ENCODE data around the gene C1QTNF9B.
"Not testable (repeated sequence)": the region's sequence is repeated elsewhere in the genome, so short reads cannot be mapped to it uniquely, and the experiment has no call there.

Gene C1QTNF9B

GRCh38 chr13:23897452-23897919 lies at the start of gene C1QTNF9B:
Gene C1QTNF9B (minus strand): TSS chr13:23897502.
- not testable (repeated sequence) for DNase-seq (ENCODE audit: low read depth in 2 of 2, low spot score in 1 of 2)

- no peak for DNase-seq (ENCODE audit: low read depth in 2 of 2, low spot score in 1 of 2)
Observed at GRCh38 chr13:23946900-23947299, 49.6 kb upstream of the C1QTNF9B start.

GRCh38 chr13:23946067-23946466 lies 48.8 kb upstream of the C1QTNF9B start:
- no peak for DNase-seq (ENCODE audit: low read depth in 2 of 2, low spot score in 1 of 2)

- DNase-seq (ENCODE audit: low read depth in 2 of 2, low spot score in 1 of 2): no peak
Observed at GRCh38 chr13:23945612-23946011, 48.3 kb upstream of the C1QTNF9B start.

GRCh38 chr13:23941211-23941610 lies 43.9 kb upstream of the C1QTNF9B start:
- no peak for DNase-seq (ENCODE audit: low read depth in 2 of 2, low spot score in 1 of 2)

GRCh38 chr13:23939666-23940065 lies 42.4 kb upstream of the C1QTNF9B start:
- not testable (repeated sequence) for DNase-seq (ENCODE audit: low read depth in 2 of 2, low spot score in 1 of 2)

GRCh38 chr13:23934520-23934919 lies 37.2 kb upstream of the C1QTNF9B start:
- no peak for DNase-seq (ENCODE audit: low read depth in 2 of 2, low spot score in 1 of 2)

- no peak for DNase-seq (ENCODE audit: low read depth in 2 of 2, low spot score in 1 of 2)
Observed at GRCh38 chr13:23928985-23929384, 31.7 kb upstream of the C1QTNF9B start.

- DNase-seq (ENCODE audit: low read depth in 2 of 2, low spot score in 1 of 2): no peak
Observed at GRCh38 chr13:23923031-23923430, 25.7 kb upstream of the C1QTNF9B start.

- no peak for DNase-seq (ENCODE audit: low read depth in 2 of 2, low spot score in 1 of 2)
Observed at GRCh38 chr13:23922005-23922932, 25.0 kb upstream of the C1QTNF9B start.

GRCh38 chr13:23921451-23921888 lies 24.2 kb upstream of the C1QTNF9B start:
- no peak for DNase-seq (ENCODE audit: low read depth in 2 of 2, low spot score in 1 of 2)

- no peak for DNase-seq (ENCODE audit: low read depth in 2 of 2, low spot score in 1 of 2)
Observed at GRCh38 chr13:23919006-23919405, 21.7 kb upstream of the C1QTNF9B start.

- DNase-seq (ENCODE audit: low read depth in 2 of 2, low spot score in 1 of 2): no peak
Observed at GRCh38 chr13:23918208-23918607, 20.9 kb upstream of the C1QTNF9B start.

- DNase-seq (ENCODE audit: low read depth in 2 of 2, low spot score in 1 of 2): no peak
Observed at GRCh38 chr13:23915308-23915707, 18.0 kb upstream of the C1QTNF9B start.

GRCh38 chr13:23912469-23912868 lies 15.2 kb upstream of the C1QTNF9B start:
- no peak for DNase-seq (ENCODE audit: low read depth in 2 of 2, low spot score in 1 of 2)

GRCh38 chr13:23909606-23910005 lies 12.3 kb upstream of the C1QTNF9B start:
- no peak for DNase-seq (ENCODE audit: low read depth in 2 of 2, low spot score in 1 of 2)

GRCh38 chr13:23905766-23906165 lies 8.5 kb upstream of the C1QTNF9B start:
- DNase-seq (ENCODE audit: low read depth in 2 of 2, low spot score in 1 of 2): no peak

GRCh38 chr13:23903906-23904280 lies 6.6 kb upstream of the C1QTNF9B start:
- DNase-seq (ENCODE audit: low read depth in 2 of 2, low spot score in 1 of 2): no peak

- no peak for DNase-seq (ENCODE audit: low read depth in 2 of 2, low spot score in 1 of 2)
Observed at GRCh38 chr13:23902975-23903905, 5.9 kb upstream of the C1QTNF9B start.

GRCh38 chr13:23901365-23901764 lies 4.1 kb upstream of the C1QTNF9B start:
- no peak for DNase-seq (ENCODE audit: low read depth in 2 of 2, low spot score in 1 of 2)

GRCh38 chr13:23899555-23899954 lies 2.3 kb upstream of the C1QTNF9B start:
- no peak for DNase-seq (ENCODE audit: low read depth in 2 of 2, low spot score in 1 of 2)

GRCh38 chr13:23898101-23898500 lies 799 bp upstream of the C1QTNF9B start:
- no peak for DNase-seq (ENCODE audit: low read depth in 2 of 2, low spot score in 1 of 2)

Data from stimulated activated CD8-positive, alpha-beta memory T cell treated with anti-CD3 and anti-CD28 coated beads, Interleukin-4, amount 100 ng/mL, for 1 hour (primary cell).